GM12878 (cell line): ENCODE data around the gene CLMP. TPM values are rescaled to one million over a fixed set of nuclear protein-coding genes. Genes with fewer than 3 reads are reported as not detected.

Source experiments
- ATAC-seq: fragments of 200-7000 bp; cut with Tn5 transposase; 3 replicates; pipeline ENCODE4 v1.9.1; 2020; ENCODE audit warnings: mild to moderate bottlenecking, moderate library complexity
- BruUV-seq: library from RNA; stranded (reverse); fragments of 400-500 nt; replicated peaks from 2 replicates; lab custom pipeline; 2021; lab: Mats Ljungman, UMichigan
- CTCF ChIA-PET: fragments of 300-600 bp; sonication (Branson Sonifier 250); formaldehyde crosslinking; extraction: SDS; loops from one replicate; lab custom pipeline; 2021; ENCODE audit warnings: inconsistent platforms; lab: Yijun Ruan, JAX
- POLR2A ChIA-PET: fragments of 350-600 bp; formaldehyde crosslinking; extraction: SDS; loops from one replicate; lab custom pipeline; 2021; ENCODE audit warnings: inconsistent platforms; lab: Charles Lee
- RAD21 ChIA-PET: fragments of 300-600 bp; sonication (Branson Sonifier 250); formaldehyde crosslinking; loops from one replicate; lab custom pipeline; 2023; ENCODE audit warnings: antibody characterized with exemption; ENCODE audit not compliant: unreplicated experiment; lab: Charles Lee
- SMC1A ChIA-PET: fragments of 300-600 bp; sonication (Branson Sonifier 250); formaldehyde crosslinking; loops from one replicate; lab custom pipeline; 2023; ENCODE audit not compliant: unreplicated experiment, uncharacterized antibody; lab: Charles Lee
- DNase-seq: peaks from one replicate; pipeline ENCODE4 v3.0.0-alpha.2; 2011; ENCODE audit warnings: low read depth, low spot score
- FAIRE-seq: peaks from 3 replicates; lab custom pipeline; 2011; peaks lifted over from hg19 to GRCh38; lab: Jason Lieb, UNC
- H2AFZ ChIP-seq: 2 replicates; pipeline ENCODE4 v1.6.0; 2011; ENCODE audit warnings: low read depth, low read length, control low read depth; ENCODE audit not compliant: control insufficient read depth
- H3K27ac ChIP-seq: 2 replicates; pipeline ENCODE4 v1.5.1; 2011; ENCODE audit warnings: control low read depth; ENCODE audit not compliant: control insufficient read depth, insufficient read depth
- H3K27me3 ChIP-seq, 2 experiments: replicated peaks in 1 of 2; 2 replicates each; pipeline versions ENCODE4 v1.6.0 to v1.6.1; 2011; ENCODE audit warnings: low read length in 1 of 2; ENCODE audit not compliant: control insufficient read depth in 2 of 2, insufficient read depth in 2 of 2
- H3K36me3 ChIP-seq, 2 experiments: 2 replicates each; pipeline ENCODE4 v1.5.1; 2011; ENCODE audit warnings: low read length in 1 of 2; ENCODE audit not compliant: control insufficient read depth in 2 of 2, insufficient read depth in 2 of 2
- H3K4me1 ChIP-seq: 2 replicates; pipeline ENCODE4 v1.6.1; 2011; ENCODE audit warnings: mild to moderate bottlenecking, low read length, moderate library complexity, mixed read lengths; ENCODE audit not compliant: control insufficient read depth, insufficient read depth
- H3K4me2 ChIP-seq: 2 replicates; pipeline ENCODE4 v1.6.0; 2011; ENCODE audit warnings: control low read depth; ENCODE audit not compliant: control insufficient read depth, insufficient read depth
- H3K4me3 ChIP-seq: fragments of 200-600 bp; sonication (generic); 2 replicates; pipeline ENCODE4 v1.5.1; 2016
- H3K79me2 ChIP-seq: 2 replicates; pipeline ENCODE4 v1.6.0; 2011; ENCODE audit warnings: low read length; ENCODE audit not compliant: control insufficient read depth, insufficient read depth
- H3K9ac ChIP-seq: 2 replicates; pipeline ENCODE4 v1.8.0; 2011; ENCODE audit warnings: low read length, control low read depth, mixed read lengths; ENCODE audit not compliant: control insufficient read depth, insufficient read depth
- H3K9me3 ChIP-seq: replicated peaks from 3 replicates; pipeline ENCODE4 v1.5.1; 2011; ENCODE audit warnings: mild to moderate bottlenecking, low read length; ENCODE audit not compliant: control insufficient read depth, insufficient read depth
- H4K20me1 ChIP-seq: 2 replicates; pipeline ENCODE4 v1.6.0; 2011; ENCODE audit not compliant: control insufficient read depth, insufficient read depth
- CREB1 ChIP-seq: IDR thresholded peaks from 2 replicates; pipeline ENCODE4 v1.6.1; 2012; ENCODE audit warnings: low read depth, mild to moderate bottlenecking, inconsistent platforms
- KAT2A ChIP-seq: conservative IDR thresholded peaks from 2 replicates; pipeline ENCODE4 v1.6.1; 2011; ENCODE audit warnings: low read depth, low read length; ENCODE audit not compliant: control insufficient read depth
- NBN ChIP-seq: fragments of 450-650 bp; IDR thresholded peaks from 2 replicates; pipeline ENCODE4 v1.6.1; 2016
- NFIC ChIP-seq: IDR thresholded peaks from 2 replicates; pipeline ENCODE4 v1.6.1; 2012; ENCODE audit warnings: low read depth, mild to moderate bottlenecking, inconsistent platforms, low read length, moderate library complexity
- POU2F2 ChIP-seq: IDR thresholded peaks from 3 replicates; pipeline ENCODE4 v1.6.1; 2011; ENCODE audit warnings: low read depth, mild to moderate bottlenecking, low read length, borderline replicate concordance
- SUPT20H ChIP-seq: IDR thresholded peaks from 2 replicates; pipeline ENCODE4 v1.6.1; 2011; ENCODE audit warnings: low read depth, mild to moderate bottlenecking, low read length, moderate library complexity, borderline replicate concordance; ENCODE audit not compliant: control insufficient read depth
- WRNIP1 ChIP-seq: IDR thresholded peaks from 2 replicates; pipeline ENCODE4 v1.6.1; 2011; ENCODE audit warnings: low read depth, low read length, improper control_type of control experiment, borderline replicate concordance
- ZNF207 ChIP-seq: fragments of 450-650 bp; IDR thresholded peaks from 2 replicates; pipeline ENCODE4 v1.6.1; 2014; ENCODE audit warnings: antibody characterized with exemption, mild to moderate bottlenecking, borderline replicate concordance
- ZNF384 ChIP-seq: IDR thresholded peaks from 2 replicates; pipeline ENCODE4 v1.6.1; 2012; ENCODE audit warnings: low read depth, mild to moderate bottlenecking, low read length, improper control_type of control experiment, borderline replicate concordance
- WGBS: methylation state at CpG from one replicate; pipeline ENCODE4 v1.1.6; 2016; ENCODE audit warnings: low lambda C conversion rate; ENCODE audit not compliant: insufficient replicate concordance, insufficient coverage; ENCODE audit errors: missing lambda C conversion rate; 5-methylcytosine and 5-hydroxymethylcytosine counted together
- in situ Hi-C: fragments of 300-500 bp; cut with MboI; formaldehyde crosslinking; loops from 9 replicates; pipeline ENCODE4 v1.14.3; 2018; ENCODE audit warnings: mixed read lengths
- intact Hi-C: fragments of 100-400 bp; cut with micrococcal nuclease; formaldehyde crosslinking; loops from one replicate; pipeline ENCODE4 v1.14.2; 2022; ENCODE audit not compliant: unreplicated experiment
- polyA plus RNA-seq, 11 experiments: library from polyadenylated mRNA; depleted of rRNA in 4 of 11; unstranded in 6 of 11; stranded (reverse) in 5 of 11; fragments of >200 nt; fragmentation: Nextera tagmentation in 4 of 11; fragmentation: Illumina TruSeq in 1 of 11; extraction: Ambion mirVana in 4 of 11; extraction: Trizol in 1 of 11; gene quantifications; 1 replicate in 1 of 11; 2 replicates in 10 of 11; pipeline versions ENCODE4 v1.2.1 to v1.2.3, GENCODE V29; 2011 to 2016; ENCODE audit warnings: inconsistent platforms in 2 of 11, missing spikeins in 2 of 11, low read depth in 1 of 11
- total RNA-seq, 4 experiments: library from RNA; depleted of rRNA in 3 of 4; stranded (reverse); fragments of >200 nt in 3 of 4; fragmentation: Illumina TruSeq in 1 of 4; extraction: Trizol in 1 of 4; gene quantifications; 2 replicates each; pipeline versions ENCODE4 v1.2.1 to v1.2.3, GENCODE V29; 2013 to 2021

The CLMP gene
- total and polyA plus RNA-seq, 10 of the 15 experiments (the other 5 are each of a cell fraction or from before 2014, with no cell fraction given), result 0.01 to 0.71 (median 0.20) TPM; not detected in 4

DNA sequence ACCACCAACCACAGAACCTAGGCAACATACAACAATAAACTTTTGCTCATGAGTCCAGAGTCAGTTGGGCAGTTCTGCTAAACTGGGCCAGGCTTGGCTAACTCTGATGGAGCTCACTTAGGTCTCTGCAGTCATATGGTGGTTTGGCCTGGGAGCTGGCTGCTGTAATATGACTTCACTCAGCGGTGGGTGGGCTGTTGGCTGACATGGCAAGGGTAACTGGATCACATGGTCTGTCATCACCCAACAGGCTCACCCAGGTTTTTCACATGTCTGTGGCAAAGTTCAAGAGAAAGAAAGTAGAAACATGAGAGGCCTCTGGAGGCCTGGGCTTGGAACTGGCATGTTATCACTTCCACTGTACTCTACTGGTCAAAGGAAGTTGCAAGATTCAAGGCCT lies 43.2 kb upstream of the CLMP start:
- no peaks in the 10 kb centered on the region for H3K9me3 ChIP-seq
- ChIA-PET RAD21 (no interaction called here), POLR2A (no interaction called here), CTCF (interaction anchor here (0.9 to 2.7 kb wide), 3 partner anchors 9 to 469 kb away, joined by 3 to 12 read pairs (median 3); no protein-coding TSS in a partner anchor), SMC1A (interaction anchor here (2.2 kb wide), 1 partner anchor 9 kb away, joined by 7 read pairs; no protein-coding TSS in a partner anchor)
- H3K27ac ChIP-seq, result no peak overlapping the region
- no peak for TF ChIP-seq NBN
- TF ChIP-seq ZNF384, result no peak
- TF ChIP-seq NFIC, result no peak
- TF ChIP-seq ZNF207, result no peak
- no peak for TF ChIP-seq KAT2A
- no peak for TF ChIP-seq CREB1
- no peak for TF ChIP-seq SUPT20H
- no peak for TF ChIP-seq WRNIP1
- no peak for TF ChIP-seq POU2F2
- no peak for FAIRE-seq
- H3K36me3 ChIP-seq, result no peaks in the 10 kb centered on the region
- no peak overlapping the region for H3K9ac ChIP-seq
- H4K20me1 ChIP-seq, result no peaks in the 10 kb centered on the region
- no peak for ATAC-seq
- intact Hi-C loops, result no loop called here
- peaks cover 5% of the 10 kb centered on the region for H3K4me1 ChIP-seq
- no peak for DNase-seq
- no peaks in the 10 kb centered on the region; a peak in 1 of 4 replicates for H3K27me3 ChIP-seq
- no peak overlapping the region for H3K4me3 ChIP-seq
- 83% methylated on average over 1 of the region's 1 CpG for WGBS
- in situ Hi-C loops, result no loop called here
- no peaks in the 10 kb centered on the region for H3K79me2 ChIP-seq
- no peak overlapping the region for H3K4me2 ChIP-seq
- no TSS peak for BruUV-seq
- H2AFZ ChIP-seq, result no peak overlapping the region
